HG03196 (cell line): ENCODE data around the gene TST.

ENCODE experiments used
- ATAC-seq: cut with Tn5 transposase; IDR thresholded peaks from one replicate; pipeline ENCODE4 v1.9.1; 2021; ENCODE audit not compliant: unreplicated experiment

TST gene

DNA sequence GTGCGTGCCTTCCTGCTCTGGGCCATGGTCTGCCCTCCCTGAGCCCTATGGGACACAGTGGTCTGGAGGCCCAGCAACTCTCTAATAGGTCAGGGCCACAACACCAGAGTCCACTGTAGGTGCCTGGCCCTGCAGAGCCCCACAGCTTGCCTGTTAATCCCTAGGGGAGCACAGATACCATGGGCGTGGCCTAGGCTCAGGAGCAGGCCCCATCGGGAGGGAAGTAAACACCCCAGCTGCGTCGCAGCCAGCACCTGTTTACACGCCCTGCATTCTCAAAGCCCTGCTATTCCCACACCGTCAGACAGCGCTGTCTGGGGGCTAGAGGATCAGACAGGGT, 34.8 kb upstream of the TST start:
- no peak for ATAC-seq

DNA sequence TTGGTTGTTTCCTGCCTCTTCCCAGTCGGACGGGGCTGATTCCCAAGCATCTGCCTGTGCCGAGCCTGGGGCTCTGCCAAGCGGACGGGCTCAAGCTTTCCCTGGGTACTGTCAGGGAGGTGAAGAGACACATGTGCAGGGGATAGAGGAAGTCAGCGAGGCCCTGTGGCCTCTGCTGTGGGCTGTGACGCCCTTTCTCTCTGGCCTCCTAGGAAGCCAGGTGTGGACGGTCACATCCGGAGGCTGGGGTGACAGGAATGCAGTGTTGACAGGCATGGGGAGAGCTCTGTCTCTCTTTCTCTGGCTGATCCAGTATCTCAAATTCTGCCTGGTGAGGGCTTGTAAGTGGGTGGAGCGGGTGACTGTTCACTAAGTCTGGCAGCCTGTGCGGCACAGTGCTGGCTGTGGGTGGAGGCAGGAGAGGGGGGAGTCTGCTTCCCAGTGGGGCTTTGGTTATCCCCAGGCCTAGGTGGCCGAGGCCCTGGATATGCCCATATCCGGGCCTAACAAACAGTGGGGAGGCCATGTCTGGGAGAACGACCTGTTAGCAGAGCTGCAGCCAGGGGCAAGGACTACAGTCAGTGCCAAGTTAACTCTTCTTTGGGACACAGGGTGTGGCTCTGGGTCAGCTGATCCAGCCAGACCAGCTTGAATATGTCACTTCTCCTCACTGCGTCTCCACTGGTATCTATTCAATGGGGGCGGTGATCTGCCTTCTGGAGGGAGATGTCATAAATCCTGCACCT, 34.2 kb upstream of the TST start:
- no peak for ATAC-seq

DNA sequence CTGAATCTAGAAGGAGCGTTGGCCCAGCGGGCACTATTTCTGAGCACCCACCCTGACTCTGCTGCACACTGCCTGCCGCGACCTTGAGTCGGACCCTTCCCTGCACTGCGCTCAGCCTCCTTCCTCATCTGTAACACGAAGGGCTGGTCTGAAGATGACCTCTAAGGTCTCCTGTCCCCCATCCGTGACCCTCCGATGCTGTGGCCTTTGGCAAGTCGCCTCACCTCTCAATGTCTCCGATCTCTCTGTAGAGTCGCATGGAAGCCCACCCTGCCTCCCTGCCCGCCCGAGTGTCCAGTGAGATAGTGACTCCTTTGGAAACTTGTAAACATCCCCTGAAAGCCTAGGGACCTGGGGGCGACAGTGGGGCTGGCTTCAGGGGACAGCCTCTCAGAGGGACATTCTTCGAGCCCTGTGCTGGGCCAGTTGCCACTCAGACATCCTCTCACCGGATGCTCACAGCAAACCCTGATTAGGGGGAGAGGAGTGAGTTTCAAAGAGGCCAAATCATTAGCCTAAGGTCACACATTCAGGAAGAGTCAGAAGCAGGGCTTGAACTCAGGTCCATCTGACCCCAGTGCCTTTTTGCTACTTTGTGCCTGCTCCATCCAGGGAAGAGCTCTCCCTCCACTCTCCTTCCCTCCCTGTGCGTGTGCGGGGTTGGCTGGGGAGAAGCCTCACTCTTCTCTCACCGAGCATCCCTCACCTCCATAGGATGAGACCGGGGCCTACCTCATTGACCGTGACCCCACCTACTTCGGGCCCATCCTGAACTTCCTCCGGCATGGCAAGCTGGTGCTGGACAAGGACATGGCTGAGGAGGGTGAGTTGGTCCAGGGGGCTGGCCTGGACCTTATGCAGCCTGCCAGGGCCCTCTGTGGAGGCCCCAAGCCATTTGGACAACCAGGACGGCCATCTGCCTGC, 33.4 kb upstream of the TST start:
- no peak for ATAC-seq

DNA sequence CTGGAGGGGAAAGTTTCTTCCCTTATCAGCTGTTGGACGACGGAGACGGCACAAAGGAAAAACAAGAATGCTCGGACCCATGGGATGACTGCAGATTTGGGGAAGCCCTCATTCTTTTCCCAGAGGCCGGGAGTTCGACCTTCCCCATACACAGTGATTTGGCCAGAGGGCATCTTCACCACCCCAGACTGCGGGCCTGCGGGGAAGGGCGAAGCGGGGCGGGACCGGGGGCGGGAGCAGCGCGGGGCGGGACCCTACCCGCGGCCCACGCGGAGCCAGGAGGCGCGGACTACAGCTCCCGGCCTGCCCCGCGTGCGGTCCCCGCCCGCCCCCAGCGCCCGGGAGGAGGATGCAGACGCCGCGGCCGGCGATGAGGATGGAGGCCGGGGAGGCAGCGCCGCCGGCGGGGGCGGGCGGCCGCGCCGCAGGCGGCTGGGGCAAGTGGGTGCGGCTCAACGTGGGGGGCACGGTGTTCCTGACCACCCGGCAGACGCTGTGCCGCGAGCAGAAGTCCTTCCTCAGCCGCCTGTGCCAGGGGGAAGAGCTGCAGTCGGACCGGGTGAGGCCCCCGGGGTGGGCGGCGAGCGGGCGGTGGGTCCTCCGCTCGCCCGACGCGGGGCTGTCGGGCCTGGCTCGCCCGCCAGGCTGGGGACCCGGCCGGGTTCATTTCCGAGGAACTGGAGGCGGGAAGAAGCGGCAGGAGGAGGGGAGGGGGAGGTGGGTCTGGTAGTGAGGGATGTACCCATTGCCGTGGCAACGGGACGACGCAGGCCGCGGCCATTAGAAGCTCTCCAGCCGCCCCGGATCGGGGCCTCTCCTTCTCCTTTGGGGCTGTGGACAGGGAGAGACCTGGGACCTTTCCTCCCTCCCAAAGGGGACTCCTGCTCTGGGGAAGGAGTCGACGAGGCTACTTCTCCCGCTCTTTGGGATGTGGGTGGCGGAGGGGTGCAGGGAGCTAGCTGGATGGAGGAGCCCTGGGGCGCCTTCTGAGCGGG, 32.4 kb upstream of the TST start, which contains the start of gene KCTD17:
TSS of gene KCTD17 (plus strand) at position 352 of the 995 bp plus-strand sequence. CDS start at position 371, 19 bp downstream.
- ATAC-seq, result no peak

- ATAC-seq, result no peak
Measured at GRCh38 chr22:37050913-37051312, 31.7 kb upstream of the TST start.

DNA sequence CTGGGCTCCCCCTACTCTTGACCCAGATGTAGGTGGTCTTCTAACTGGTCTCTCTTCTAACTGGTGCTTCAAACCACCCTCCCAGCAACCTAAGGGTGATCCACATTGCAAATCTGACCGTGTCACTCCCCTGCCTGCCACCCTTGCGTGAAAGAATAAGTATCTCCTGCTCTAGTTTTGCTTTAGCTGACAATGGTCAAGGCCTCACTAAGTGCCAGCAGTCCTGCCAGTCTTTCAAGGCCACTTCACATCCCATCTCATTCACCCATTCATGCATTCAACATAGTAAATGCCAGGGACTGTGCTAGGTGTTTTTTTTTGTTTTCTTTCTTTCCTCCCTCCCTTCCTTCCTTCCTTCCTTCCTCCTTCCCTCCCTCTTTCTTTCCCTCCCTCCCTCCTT, 30.0 kb upstream of the TST start:
- no peak for ATAC-seq

- ATAC-seq, result no peak
Measured at GRCh38 chr22:37048133-37048532, 28.9 kb upstream of the TST start.

DNA sequence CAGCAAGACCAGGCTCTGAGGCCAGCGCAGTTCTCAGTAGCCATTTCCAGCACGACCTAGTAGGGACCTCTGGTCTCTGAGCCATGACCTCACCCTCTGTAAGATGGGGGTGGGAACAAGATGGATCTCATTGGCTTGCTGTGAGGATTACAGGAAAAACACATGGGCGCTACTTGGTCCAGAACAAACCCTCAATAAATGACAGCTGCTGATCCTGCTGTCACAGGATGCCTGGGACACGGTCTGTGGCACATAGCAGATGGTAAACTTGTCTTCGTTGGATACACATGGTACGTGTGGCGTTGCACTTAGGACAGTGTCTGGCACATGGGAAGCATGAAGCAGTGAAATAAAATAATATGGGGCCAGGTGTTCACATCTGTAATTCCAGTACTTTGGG, 27.8 kb upstream of the TST start:
- ATAC-seq, result no peak

GRCh38 chr22:37046589-37046988, 27.3 kb upstream of the TST start:
- no peak for ATAC-seq

DNA sequence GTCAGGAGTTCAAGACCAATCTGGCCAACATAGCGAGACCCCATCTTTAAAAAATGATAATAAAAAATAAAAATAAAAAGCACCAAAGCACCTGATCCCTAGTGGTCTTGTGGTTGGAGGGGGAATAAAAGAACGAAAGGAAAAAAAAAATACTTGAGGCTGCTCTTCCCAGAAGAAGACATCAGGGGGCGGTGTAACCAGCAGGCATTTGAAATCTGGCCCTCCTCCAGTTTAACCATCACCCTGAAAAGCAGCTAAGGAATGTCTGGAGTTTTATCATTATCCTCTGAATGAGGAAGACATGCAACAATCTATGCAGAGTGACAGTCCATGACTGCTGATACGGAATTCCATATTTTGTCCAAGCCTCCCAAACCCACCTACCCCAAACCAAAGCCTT, 26.7 kb upstream of the TST start:
- ATAC-seq, result no peak

DNA sequence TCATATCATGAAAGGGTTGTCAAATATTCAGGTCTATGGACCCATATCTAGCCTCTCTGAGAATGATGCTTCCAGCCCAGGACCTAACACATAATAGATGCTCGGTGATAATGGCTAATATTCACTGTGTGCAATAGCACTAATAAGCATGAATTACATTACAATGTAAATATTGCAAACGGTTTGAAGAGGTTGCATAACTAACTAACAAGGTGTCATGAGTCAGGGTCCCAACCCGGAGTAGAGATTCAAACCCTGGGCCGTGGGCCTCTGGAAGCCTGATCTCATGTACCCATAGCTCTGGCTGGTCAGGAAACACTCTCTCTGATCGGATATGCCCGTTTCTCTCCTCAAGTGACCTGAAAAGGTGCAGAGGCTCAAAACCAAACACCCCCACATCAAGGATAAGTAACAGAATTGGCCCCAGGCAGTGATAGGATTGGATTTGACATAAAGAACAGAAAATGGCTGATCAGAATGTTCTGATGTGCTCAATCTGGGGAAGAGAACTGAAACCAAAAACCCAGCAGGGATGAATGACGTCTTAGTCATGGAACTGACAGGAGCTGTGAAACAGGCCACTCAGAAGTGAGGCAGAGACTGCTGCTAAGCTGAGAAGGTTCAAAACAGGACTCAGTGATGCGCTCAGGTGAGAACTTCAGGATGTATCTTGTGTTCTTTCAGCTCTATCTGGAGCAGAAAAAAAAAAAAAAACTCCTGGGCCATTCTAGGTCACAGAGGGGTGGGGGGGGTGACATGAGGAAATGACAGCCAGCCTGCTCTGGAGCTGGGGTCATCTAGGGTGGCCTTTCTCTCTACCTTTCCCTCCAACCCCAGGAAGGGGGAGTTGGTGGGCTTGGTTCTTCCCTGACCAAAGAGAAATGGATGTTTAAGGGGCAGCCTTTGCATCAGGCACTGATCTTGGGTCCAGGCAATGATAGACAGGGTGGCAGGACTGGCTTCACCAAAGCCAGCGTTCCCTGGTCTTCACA, 25.7 kb upstream of the TST start:
- ATAC-seq, result no peak

DNA sequence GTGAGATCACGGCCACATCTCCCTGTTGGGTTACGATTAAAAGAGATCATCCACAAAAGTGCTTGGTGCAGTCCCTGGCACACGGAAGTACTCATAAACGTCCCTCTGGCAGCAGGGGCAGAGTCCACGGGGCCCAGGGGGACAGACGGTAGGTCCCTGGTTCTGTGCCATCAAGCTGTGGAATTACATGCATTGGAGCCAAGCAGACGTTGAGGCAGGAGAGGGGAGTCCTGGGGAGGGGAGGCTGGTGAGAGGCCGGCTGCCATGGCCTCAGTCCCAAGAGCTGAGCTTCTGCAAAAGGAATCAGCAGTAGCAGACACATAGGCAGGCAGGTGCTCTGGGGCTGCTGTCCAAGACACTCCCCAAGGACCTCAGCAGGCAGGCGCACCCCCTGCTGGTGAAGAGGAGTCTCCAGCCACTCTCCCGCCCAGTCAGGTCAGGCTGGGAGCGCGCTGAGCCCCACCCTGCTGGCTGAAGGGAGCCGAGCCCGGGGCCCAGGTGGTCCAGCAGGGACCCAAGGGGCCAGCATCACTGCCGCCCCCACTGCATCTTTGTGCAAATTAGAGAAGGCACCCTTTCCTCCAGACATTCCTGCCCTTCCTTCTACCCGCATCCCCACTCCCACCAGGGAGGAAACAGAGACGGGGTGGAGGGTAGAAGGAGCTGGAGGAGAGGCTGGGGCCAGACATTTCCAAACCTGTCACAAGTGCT, 24.7 kb upstream of the TST start:
- ATAC-seq, result no peak

- ATAC-seq, result no peak
Measured at GRCh38 chr22:37043209-37043827, 24.1 kb upstream of the TST start.

DNA sequence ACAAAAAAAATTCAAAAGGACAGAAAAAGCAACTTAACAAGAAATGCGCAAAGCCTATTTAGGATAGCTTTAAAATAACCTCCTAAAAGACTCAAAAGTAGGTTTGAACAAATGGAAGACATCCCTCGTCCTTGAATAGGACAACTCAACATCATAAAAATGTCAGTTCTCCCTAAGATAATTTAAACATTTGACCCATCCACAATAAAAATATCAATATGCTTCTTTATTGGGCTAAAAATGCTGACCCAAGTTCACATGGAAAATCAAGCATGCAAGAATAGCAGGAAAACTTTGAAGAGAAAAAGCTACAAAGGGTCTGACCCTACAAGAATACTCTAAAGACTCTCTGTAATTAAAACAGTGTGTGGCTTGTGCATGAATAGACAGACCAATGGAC, 20.2 kb upstream of the TST start:
- no peak for ATAC-seq

DNA sequence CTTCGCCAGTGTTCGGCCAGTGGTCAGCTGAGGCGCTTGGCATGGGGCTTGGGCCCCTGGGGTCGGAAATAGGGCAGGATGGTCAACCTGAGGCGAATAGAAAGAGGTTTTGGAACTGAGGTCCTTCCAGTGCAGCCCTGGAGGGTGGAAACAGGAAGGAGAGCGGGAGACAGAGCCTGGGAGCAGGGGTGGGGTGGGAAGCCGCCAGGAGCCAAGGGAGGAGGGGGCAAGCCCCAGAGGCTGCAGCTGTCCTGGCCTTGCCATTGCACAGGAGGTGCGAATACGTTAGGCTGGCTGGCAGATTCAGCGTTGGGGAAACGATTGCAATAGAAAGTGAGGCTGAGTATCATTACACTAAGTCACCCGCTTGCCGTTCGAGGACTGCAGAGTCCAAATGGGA, 18.4 kb upstream of the TST start:
- no peak for ATAC-seq

GRCh38 chr22:37036655-37037377, 17.6 kb upstream of the TST start:
- ATAC-seq, result no peak

GRCh38 chr22:37033605-37034430, 14.6 kb upstream of the TST start:
- no peak for ATAC-seq
